Measurements from ENCODE around the gene RHBDF2.

GRCh38 chr17:76506408-76507345, 5.5 kb upstream of the RHBDF2 start:
- TF ChIP-seq YY1 (IDR thresholded peaks at IDR 0.05; ENCODE audit: insufficient read depth, insufficient read length) (no peak), ZNF274 (IDR thresholded peaks at IDR 0.05; ENCODE audit: low read depth, low read length) (no peak), SUZ12 (IDR thresholded peaks at IDR 0.05; ENCODE audit: extremely low read depth, insufficient read depth, insufficient read length) (no peak)
